Measurements from ENCODE around the gene MDP1.

The MDP1 gene

DNA sequence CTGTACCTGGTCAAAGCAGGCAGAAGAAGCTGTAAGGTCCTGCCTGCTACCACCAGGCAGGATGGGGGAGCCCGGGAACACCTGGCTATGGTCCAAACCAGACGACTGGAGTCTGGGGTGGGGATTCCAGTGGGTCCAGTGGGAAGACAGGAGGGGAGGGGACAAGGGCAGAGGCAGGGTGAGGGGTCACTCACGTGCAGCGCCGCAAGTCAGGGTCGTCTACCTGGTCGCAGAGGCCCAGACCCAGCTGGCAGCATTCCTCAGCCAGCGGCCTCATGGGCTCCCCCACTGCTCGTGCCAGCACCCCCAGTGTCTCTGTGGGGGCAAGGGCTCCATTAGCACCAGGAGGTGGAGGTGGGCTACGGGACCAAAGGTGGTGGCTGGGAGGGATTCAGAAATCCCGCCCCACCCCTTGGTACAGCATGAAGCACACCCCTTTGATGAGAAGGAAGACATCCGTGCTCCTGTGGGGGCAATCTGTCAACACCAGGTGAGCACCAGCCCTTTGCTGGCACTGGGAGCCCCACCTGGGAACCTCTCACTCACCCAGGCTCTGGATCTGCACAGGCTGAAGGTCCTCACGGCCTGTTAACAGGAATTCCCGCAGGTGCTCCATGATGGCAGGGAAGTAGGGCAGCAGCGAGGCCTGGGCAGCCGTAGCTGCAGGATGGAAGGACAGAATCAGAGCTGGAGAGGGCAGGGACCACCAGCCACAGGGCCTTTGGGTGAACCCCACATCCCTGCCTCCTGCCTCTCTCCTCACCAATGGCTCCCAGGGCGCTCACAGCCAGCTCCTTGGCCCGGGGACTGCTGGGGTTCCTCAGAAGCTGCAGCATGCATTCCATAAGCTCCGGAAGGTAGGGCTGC is 31.5 kb downstream of the MDP1 start:
- Histone ChIP-seq H3K4me3 (ENCODE audit: low read depth, low read length) (no peak overlapping the region), H3K4me1 (no peaks in the 10 kb centered on the region), H3K27me3 (no peaks in the 10 kb centered on the region), H3K36me3 (peaks cover 78% of the 10 kb centered on the region), H3K9me3 (no peaks in the 10 kb centered on the region)
- TF ChIP-seq, protein P1, sequence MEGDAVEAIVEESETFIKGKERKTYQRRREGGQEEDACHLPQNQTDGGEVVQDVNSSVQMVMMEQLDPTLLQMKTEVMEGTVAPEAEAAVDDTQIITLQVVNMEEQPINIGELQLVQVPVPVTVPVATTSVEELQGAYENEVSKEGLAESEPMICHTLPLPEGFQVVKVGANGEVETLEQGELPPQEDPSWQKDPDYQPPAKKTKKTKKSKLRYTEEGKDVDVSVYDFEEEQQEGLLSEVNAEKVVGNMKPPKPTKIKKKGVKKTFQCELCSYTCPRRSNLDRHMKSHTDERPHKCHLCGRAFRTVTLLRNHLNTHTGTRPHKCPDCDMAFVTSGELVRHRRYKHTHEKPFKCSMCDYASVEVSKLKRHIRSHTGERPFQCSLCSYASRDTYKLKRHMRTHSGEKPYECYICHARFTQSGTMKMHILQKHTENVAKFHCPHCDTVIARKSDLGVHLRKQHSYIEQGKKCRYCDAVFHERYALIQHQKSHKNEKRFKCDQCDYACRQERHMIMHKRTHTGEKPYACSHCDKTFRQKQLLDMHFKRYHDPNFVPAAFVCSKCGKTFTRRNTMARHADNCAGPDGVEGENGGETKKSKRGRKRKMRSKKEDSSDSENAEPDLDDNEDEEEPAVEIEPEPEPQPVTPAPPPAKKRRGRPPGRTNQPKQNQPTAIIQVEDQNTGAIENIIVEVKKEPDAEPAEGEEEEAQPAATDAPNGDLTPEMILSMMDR (IDR thresholded peaks at IDR 0.05; ENCODE audit: low read depth, low read length): no peak
- no peak for DNase-seq

DNA sequence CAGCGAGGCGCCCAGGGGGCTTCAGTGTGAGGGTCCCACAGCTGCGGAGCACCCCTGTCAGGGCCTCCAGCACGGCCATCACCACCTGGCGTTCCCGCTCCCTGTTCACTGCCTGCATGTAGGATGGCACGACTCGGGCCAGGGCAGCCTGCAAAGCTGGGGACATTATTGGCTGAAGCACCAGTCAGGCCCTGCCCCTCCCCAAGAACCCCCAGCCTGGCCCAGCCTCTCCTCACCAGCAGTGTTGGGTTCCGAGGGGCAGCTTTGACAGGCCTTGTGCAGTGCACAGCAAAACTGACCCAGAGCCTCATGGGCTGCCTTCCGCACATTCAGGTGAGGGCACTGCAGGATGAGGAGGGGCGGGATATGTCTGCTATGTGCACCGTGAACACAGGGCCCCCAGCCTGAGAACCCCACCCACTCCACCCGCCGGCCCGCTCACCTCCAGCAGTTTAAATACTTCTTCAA is 32.8 kb downstream of the MDP1 start:
- H3K27me3 ChIP-seq: no peaks in the 10 kb centered on the region
- H3K36me3 ChIP-seq: peaks cover 90% of the 10 kb centered on the region
- no peaks in the 10 kb centered on the region for H3K9me3 ChIP-seq
- no peak for DNase-seq
- no peak overlapping the region for H3K4me3 ChIP-seq (ENCODE audit: low read depth, low read length)
- H3K4me1 ChIP-seq: no peaks in the 10 kb centered on the region
- TF ChIP-seq, protein P1 (IDR thresholded peaks at IDR 0.05; ENCODE audit: low read depth, low read length): no peak

DNA sequence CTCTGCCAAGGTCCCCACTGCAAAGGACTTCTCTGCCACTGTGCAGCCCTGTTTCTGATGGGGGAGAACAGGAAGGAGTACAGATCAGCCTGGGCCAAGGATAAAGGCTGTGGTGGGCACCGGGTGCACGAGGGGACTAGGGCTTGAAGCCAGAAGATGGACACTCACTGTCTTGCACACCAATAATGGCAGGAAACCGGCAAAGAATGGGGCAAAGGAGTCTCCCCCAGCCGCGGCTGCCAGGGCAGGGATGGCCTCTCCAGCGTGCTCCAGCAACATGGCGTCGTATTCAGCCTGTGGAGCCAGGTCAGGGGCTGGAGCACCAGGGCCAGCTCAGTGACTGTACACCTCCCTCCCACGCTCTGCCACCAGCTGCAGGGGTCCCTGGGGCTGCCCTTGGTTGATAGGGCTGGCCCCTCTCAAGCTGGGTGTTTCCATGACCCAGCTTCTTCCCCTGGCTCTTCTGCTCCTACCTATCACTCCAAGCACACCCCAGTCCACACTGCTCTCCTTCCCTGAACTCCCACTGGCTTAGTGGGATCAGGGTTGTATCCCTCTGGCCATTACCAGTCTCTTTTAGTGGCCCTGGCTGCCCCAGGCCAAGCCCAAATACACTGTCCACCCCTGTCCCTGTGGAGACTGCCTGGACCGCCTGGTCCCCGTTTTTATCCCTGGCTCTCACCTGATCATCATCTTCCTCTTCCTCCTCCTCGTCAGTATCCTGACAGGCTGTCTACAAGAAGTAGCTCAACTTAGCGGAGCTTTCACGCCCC is 33.6 kb downstream of the MDP1 start:
- TF ChIP-seq, protein P1 (IDR thresholded peaks at IDR 0.05; ENCODE audit: low read depth, low read length): no peak
- Histone ChIP-seq H3K27me3 (no peaks in the 10 kb centered on the region), H3K4me1 (no peaks in the 10 kb centered on the region), H3K36me3 (peaks cover 89% of the 10 kb centered on the region), H3K9me3 (no peaks in the 10 kb centered on the region), H3K4me3 (ENCODE audit: low read depth, low read length) (no peak overlapping the region)
- no peak for DNase-seq

DNA sequence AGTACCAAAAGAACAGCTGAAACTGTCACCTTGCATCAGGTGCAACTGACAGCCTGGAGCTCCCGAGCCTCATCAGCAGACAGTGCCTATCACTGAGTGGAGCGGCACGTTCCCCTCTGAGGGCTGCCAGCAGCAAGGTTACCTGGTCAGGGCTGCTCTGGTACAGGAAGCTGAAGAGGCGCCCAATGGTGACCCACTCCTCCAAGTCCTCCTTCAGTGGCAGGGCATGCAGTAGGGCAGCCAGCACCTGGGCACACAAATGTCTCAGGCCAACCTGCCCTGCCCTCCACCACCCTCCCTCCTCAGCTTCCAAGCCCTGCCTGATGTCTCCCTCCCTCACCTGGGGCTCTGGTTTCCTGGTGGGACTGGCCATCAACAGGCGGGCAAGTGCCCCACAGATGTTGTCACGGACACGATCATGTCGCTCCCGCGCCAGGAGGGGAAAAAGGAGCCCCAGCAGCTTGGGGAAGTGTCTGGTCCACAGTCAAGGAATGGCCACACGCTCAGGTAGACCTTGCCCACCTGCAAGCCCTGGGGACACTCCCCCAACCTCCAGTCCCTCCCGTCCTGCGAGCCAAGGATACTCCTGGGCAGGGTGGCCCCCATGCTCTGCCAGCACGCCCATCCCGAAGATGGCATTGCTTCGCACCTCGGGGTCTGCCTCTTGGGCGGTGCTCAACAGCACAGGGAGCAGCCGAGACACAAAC is 34.3 kb downstream of the MDP1 start:
- Histone ChIP-seq H3K4me1 (no peaks in the 10 kb centered on the region), H3K9me3 (no peaks in the 10 kb centered on the region), H3K36me3 (peaks cover 85% of the 10 kb centered on the region), H3K27me3 (no peaks in the 10 kb centered on the region), H3K4me3 (ENCODE audit: low read depth, low read length) (no peak overlapping the region)
- DNase-seq: no peak
- TF ChIP-seq, protein P1 (IDR thresholded peaks at IDR 0.05; ENCODE audit: low read depth, low read length): no peak

DNA sequence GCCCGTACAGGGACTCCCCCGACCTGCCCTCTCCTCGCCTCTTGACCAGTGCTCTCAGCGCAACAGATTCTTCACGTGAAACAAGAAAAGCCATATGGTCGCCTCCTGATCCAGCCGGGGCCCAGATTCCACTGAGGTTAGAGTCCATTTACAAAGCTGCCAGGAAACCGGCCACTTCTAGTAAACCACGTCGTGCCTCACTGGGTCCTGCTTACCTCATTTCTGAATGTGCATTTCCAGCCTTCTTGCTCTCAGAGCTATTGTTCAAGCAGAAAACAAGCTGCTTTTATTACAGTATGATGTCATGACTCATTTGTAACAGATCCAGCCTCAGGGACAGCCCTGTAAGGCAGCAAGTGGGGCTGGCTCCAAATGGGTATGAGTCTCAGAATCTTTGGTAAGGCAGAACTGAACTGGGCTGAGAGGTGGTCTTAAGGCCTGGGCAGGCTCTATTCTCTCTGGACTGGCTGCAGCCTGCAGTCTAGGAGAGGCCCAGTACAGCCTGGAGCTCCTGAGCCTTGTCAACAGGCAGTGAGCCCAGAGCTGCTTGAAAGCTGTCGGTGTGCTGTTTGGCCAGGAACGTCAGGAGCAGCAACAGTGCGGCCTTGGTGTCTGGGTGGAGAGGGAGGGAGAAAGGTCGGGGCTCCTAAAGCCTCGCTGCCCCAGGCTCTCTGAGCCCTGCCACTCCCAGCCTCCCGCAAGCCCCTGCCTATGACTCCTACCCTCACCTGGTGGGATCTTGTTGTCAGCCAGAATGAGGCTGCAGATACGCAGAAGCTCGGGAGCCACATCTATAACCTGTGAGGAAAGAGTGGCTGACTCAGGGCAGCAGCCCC is 35.7 kb downstream of the MDP1 start:
- no peaks in the 10 kb centered on the region for H3K9me3 ChIP-seq
- no peak for DNase-seq
- TF ChIP-seq, protein P1 (IDR thresholded peaks at IDR 0.05; ENCODE audit: low read depth, low read length): no peak
- H3K4me3 ChIP-seq (ENCODE audit: low read depth, low read length): no peak overlapping the region
- no peaks in the 10 kb centered on the region for H3K27me3 ChIP-seq
- no peaks in the 10 kb centered on the region for H3K4me1 ChIP-seq
- H3K36me3 ChIP-seq: peaks cover 72% of the 10 kb centered on the region

All from BE2C (cell line).